GM06990 (cell line): ENCODE results near the gene HMGB2.

ENCODE experiments used
- DNase-seq: peaks from one replicate; pipeline ENCODE4 v3.0.0-alpha.2; 2011; ENCODE audit not compliant: insufficient read length; ENCODE audit errors: extremely low read depth
- H3K27me3 ChIP-seq: replicated peaks from 2 replicates; pipeline ENCODE4 v1.6.0; 2011; ENCODE audit warnings: low read length; ENCODE audit not compliant: control insufficient read depth, insufficient read depth
- H3K36me3 ChIP-seq: 2 replicates; pipeline ENCODE4 v1.5.1; 2011; ENCODE audit warnings: low read length; ENCODE audit not compliant: control insufficient read depth, insufficient read depth
- H3K4me3 ChIP-seq: replicated peaks from 2 replicates; pipeline ENCODE4 v1.5.1; 2011; ENCODE audit warnings: low read depth, mild to moderate bottlenecking, control low read depth, low read length
- TF ChIP-seq, protein P1 (sequence below): IDR thresholded peaks from 2 replicates; pipeline ENCODE4 v1.5.1; 2011; ENCODE audit warnings: low read length, control low read depth, mild to moderate bottlenecking, inconsistent platforms; ENCODE audit not compliant: insufficient read depth, poor library complexity, severe bottlenecking

Gene HMGB2

DNA sequence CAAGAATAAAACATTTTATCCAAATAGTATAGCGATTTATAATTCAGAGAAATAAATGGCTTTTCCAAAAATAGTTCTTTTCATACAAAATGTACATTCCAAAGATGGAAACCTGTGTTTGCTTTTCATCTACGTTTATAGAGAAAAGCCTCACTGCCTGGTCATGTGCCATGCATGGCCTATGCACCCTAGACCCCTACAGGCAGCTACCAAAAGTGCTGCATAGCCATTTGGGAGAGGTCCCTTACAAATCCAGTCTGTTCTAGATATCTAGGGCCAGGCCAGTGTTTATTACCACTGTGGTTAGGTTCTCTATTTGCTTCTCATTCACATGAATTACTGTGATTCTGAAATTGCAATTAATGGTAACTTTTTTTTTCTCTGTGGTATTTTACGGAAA, 17.2 kb downstream of the HMGB2 start:
- H3K4me3 ChIP-seq, result no peak overlapping the region
- peaks cover 5% of the 10 kb centered on the region for H3K36me3 ChIP-seq
- DNase-seq, result no peak
- TF ChIP-seq, protein P1, sequence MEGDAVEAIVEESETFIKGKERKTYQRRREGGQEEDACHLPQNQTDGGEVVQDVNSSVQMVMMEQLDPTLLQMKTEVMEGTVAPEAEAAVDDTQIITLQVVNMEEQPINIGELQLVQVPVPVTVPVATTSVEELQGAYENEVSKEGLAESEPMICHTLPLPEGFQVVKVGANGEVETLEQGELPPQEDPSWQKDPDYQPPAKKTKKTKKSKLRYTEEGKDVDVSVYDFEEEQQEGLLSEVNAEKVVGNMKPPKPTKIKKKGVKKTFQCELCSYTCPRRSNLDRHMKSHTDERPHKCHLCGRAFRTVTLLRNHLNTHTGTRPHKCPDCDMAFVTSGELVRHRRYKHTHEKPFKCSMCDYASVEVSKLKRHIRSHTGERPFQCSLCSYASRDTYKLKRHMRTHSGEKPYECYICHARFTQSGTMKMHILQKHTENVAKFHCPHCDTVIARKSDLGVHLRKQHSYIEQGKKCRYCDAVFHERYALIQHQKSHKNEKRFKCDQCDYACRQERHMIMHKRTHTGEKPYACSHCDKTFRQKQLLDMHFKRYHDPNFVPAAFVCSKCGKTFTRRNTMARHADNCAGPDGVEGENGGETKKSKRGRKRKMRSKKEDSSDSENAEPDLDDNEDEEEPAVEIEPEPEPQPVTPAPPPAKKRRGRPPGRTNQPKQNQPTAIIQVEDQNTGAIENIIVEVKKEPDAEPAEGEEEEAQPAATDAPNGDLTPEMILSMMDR, result peak; percentile 22
- no peaks in the 10 kb centered on the region for H3K27me3 ChIP-seq

- Histone ChIP-seq H3K36me3 (peaks cover 5% of the 10 kb centered on the region), H3K4me3 (no peak overlapping the region), H3K27me3 (no peaks in the 10 kb centered on the region)
- TF ChIP-seq, protein P1, result no peak
- no peak for DNase-seq
These were observed 18.1 kb downstream of the HMGB2 start for GRCh38 chr4:173316060-173316459.

GRCh38 chr4:173314715-173315114, 19.4 kb downstream of the HMGB2 start:
- DNase-seq, result no peak
- peaks cover 5% of the 10 kb centered on the region for H3K36me3 ChIP-seq
- H3K4me3 ChIP-seq, result no peak overlapping the region
- H3K27me3 ChIP-seq, result no peaks in the 10 kb centered on the region
- TF ChIP-seq, protein P1, result no peak

DNA sequence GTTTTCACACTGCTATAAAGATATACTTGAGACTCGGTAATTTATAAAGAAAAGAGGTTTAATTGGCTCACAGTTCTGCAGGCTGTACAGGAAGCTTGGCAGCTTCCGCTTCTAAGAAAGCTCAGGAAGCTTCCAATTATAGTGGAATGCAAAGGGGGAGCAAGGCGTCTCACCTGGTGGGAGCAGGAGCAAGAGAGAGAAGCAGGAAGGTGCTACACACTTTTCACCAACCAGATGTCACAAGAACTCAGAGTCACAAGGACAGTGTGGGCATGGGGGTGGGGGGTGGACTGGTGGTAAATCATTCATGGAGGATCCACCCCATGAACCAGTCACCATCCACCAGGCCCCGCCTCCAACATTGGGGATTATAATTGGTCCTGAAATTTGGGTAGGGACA, 22.8 kb downstream of the HMGB2 start:
- DNase-seq, result no peak
- Histone ChIP-seq H3K27me3 (no peaks in the 10 kb centered on the region), H3K4me3 (no peak overlapping the region), H3K36me3 (peaks cover 9% of the 10 kb centered on the region)
- TF ChIP-seq, protein P1, result no peak

DNA sequence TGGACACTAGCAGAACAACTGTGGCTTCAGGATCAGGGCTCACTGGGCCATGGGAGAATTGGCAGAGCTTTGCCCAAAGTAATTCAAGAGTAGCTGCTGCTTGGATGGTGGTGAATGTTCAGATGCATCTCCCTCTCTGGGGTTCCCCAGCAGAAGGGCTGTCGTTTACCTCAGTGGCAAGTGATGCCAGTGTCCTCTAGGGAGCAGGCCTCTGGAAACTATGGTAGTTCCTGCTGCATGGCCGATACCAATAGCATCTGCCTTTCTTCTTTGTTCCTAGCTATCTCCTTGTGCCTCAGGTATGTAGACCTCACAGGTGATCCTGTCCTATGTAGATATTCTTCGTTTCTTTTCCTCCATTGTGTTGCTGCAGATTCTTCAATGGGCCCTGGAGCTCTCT, 26.4 kb downstream of the HMGB2 start:
- no peak overlapping the region for H3K4me3 ChIP-seq
- peaks cover 4% of the 10 kb centered on the region for H3K36me3 ChIP-seq
- DNase-seq, result no peak
- TF ChIP-seq, protein P1, result no peak
- H3K27me3 ChIP-seq, result no peaks in the 10 kb centered on the region

GRCh38 chr4:173301518-173302201, 32.5 kb downstream of the HMGB2 start:
- TF ChIP-seq, protein P1, result peak; percentile 74
- no peak for DNase-seq
- no peaks in the 10 kb centered on the region for H3K27me3 ChIP-seq
- H3K4me3 ChIP-seq, result no peak overlapping the region
- H3K36me3 ChIP-seq, result no peaks in the 10 kb centered on the region; the same call in none of the 2 replicates
